ENCODE results near the gene SRD5A1. TPM values are rescaled to one million over a fixed set of nuclear protein-coding genes. Genes with fewer than 3 reads are reported as not detected.

The SRD5A1 gene
- total RNA-seq, 4 donors from 2014 or later: 3.5 to 11.5 (median 6.9) TPM

- Histone ChIP-seq H3K4me1 (no peaks in the 10 kb centered on the region), H3K4me3 (no peak overlapping the region), H3K36me3 (peaks cover 0 to 42% (median 0%) of the 10 kb centered on the region in 3 donors), H3K27me3 (no peaks in the 10 kb centered on the region), H3K9me3 (peaks cover 0 to 3% (median 0%) of the 10 kb centered on the region in 4 donors), H3K27ac (no peak overlapping the region)
- WGBS, 2 donors: 78 to 91% methylated on average over 5 of the region's 5 CpGs
- DNase-seq (ENCODE audit: low spot score in 2 of 2): no peak
- TF ChIP-seq POLR2A (IDR thresholded peaks at IDR 0.05) (no peak), EP300 (IDR thresholded peaks at IDR 0.05) (no peak), CTCF (IDR thresholded peaks at IDR 0.05) (no peak)
These were observed 39.8 kb downstream of the SRD5A1 start for GRCh38 chr5:6673031-6673430.

- no peak for TF ChIP-seq POLR2A (IDR thresholded peaks at IDR 0.05)
- no peak for TF ChIP-seq EP300 (IDR thresholded peaks at IDR 0.05)
- TF ChIP-seq CTCF (IDR thresholded peaks at IDR 0.05): no peak
- DNase-seq (ENCODE audit: low spot score in 2 of 2): no peak
- Histone ChIP-seq H3K4me1 (no peaks in the 10 kb centered on the region), H3K27ac (no peak overlapping the region), H3K4me3 (no peak overlapping the region), H3K27me3 (no peaks in the 10 kb centered on the region), H3K36me3 (peaks cover 0 to 37% (median 0%) of the 10 kb centered on the region in 3 donors), H3K9me3 (peaks cover 0 to 3% (median 0%) of the 10 kb centered on the region in 4 donors)
- WGBS, 2 donors: 95 to 97% methylated on average over 1 of the region's 1 CpG
These were observed 40.7 kb downstream of the SRD5A1 start for GRCh38 chr5:6673963-6674362.

GRCh38 chr5:6674421-6674820 lies 41.2 kb downstream of the SRD5A1 start:
- Histone ChIP-seq H3K4me1 (no peaks in the 10 kb centered on the region), H3K27ac (no peak overlapping the region), H3K27me3 (no peaks in the 10 kb centered on the region), H3K9me3 (peaks cover 0 to 3% (median 0%) of the 10 kb centered on the region in 4 donors), H3K4me3 (no peak overlapping the region), H3K36me3 (peaks cover 0 to 35% (median 0%) of the 10 kb centered on the region in 3 donors)
- DNase-seq (ENCODE audit: low spot score in 2 of 2): no peak
- TF ChIP-seq CTCF (IDR thresholded peaks at IDR 0.05) (no peak), EP300 (IDR thresholded peaks at IDR 0.05) (no peak), POLR2A (IDR thresholded peaks at IDR 0.05) (no peak)
- WGBS, 2 donors: 89 to 92% methylated on average over 3 of the region's 3 CpGs

- Histone ChIP-seq H3K27ac (no peak overlapping the region), H3K9me3 (peaks cover 0 to 3% (median 0%) of the 10 kb centered on the region in 4 donors), H3K27me3 (no peaks in the 10 kb centered on the region), H3K4me1 (no peaks in the 10 kb centered on the region), H3K36me3 (peaks cover 0 to 31% (median 0%) of the 10 kb centered on the region in 3 donors), H3K4me3 (no peak overlapping the region)
- 87 to 90% methylated on average over 10 of the region's 10 CpGs for WGBS, 2 donors
- no peak for DNase-seq (ENCODE audit: low spot score in 2 of 2)
- TF ChIP-seq POLR2A (IDR thresholded peaks at IDR 0.05): no peak
- no peak for TF ChIP-seq EP300 (IDR thresholded peaks at IDR 0.05)
- no peak for TF ChIP-seq CTCF (IDR thresholded peaks at IDR 0.05)
These were observed 41.6 kb downstream of the SRD5A1 start for GRCh38 chr5:6674886-6675285.

GRCh38 chr5:6675784-6676491 lies 42.7 kb downstream of the SRD5A1 start:
- TF ChIP-seq EP300 (IDR thresholded peaks at IDR 0.05): no peak
- TF ChIP-seq CTCF (IDR thresholded peaks at IDR 0.05): no peak
- no peak for TF ChIP-seq POLR2A (IDR thresholded peaks at IDR 0.05)
- DNase-seq (ENCODE audit: low spot score in 2 of 2): no peak
- no peaks in the 10 kb centered on the region for H3K27me3 ChIP-seq
- H3K4me1 ChIP-seq: no peaks in the 10 kb centered on the region
- peaks cover 0 to 3% (median 0%) of the 10 kb centered on the region in 4 donors for H3K9me3 ChIP-seq
- H3K36me3 ChIP-seq: peaks cover 0 to 20% (median 0%) of the 10 kb centered on the region in 3 donors
- no peak overlapping the region for H3K4me3 ChIP-seq
- no peak overlapping the region for H3K27ac ChIP-seq
- WGBS, 2 donors: 91 to 94% methylated on average over 5 of the region's 5 CpGs
